GM13976 (cell line): ENCODE measurements around the gene MTARC2.

Experiments
- DNase-seq: peaks from one replicate; pipeline ENCODE4 v3.0.0; 2012; ENCODE audit warnings: low spot score
- CTCF ChIP-seq: IDR thresholded peaks from 2 replicates; pipeline ENCODE4 v1.5.1; 2012; ENCODE audit warnings: borderline replicate concordance, mild to moderate bottlenecking; ENCODE audit not compliant: insufficient read depth; ENCODE audit errors: extremely low read depth, missing control alignments, control extremely low read depth
- in situ Hi-C: fragments of 300-500 bp; cut with MboI; formaldehyde crosslinking; loops from one replicate; pipeline ENCODE4 v1.12.0; 2022; ENCODE audit warnings: low sequenced_read_pairs, mixed read lengths, inconsistent platforms; ENCODE audit not compliant: unreplicated experiment

The MTARC2 gene

GRCh38 chr1:220806408-220806807 is 58.3 kb downstream of the MTARC2 start:
- DNase-seq, result no peak
- in situ Hi-C loops, result no loop called here
- no peak for TF ChIP-seq CTCF

- TF ChIP-seq CTCF, result no peak
- no peak for DNase-seq
- in situ Hi-C loops, result no loop called here
These were observed 59.6 kb downstream of the MTARC2 start for GRCh38 chr1:220807726-220808125.

- in situ Hi-C loops, result no loop called here
- no peak for TF ChIP-seq CTCF
- no peak for DNase-seq
These were observed 60.4 kb downstream of the MTARC2 start for GRCh38 chr1:220808345-220809186.

GRCh38 chr1:220809187-220809550 is 61.0 kb downstream of the MTARC2 start:
- no peak for DNase-seq
- in situ Hi-C loops, result no loop called here
- no peak for TF ChIP-seq CTCF

GRCh38 chr1:220809704-220810103 is 61.6 kb downstream of the MTARC2 start:
- no peak for TF ChIP-seq CTCF
- DNase-seq, result no peak
- in situ Hi-C loops, result no loop called here

GRCh38 chr1:220810179-220810653 is 62.1 kb downstream of the MTARC2 start:
- TF ChIP-seq CTCF, result peak; percentile 90
- in situ Hi-C loops, result no loop called here
- peak; percentile 81 for DNase-seq
